HepG2 (cell line): ENCODE data around the gene RHBDF2. TPM values are rescaled to one million over a fixed set of nuclear protein-coding genes. Genes with fewer than 3 reads are reported as not detected.

ENCODE experiments used
- ELF4 ChIP-seq: sonication (generic); formaldehyde crosslinking; IDR thresholded peaks from 2 replicates; pipeline ENCODE4 v1.5.0; 2020; ENCODE audit warnings: missing genetic modification reagents, mild to moderate bottlenecking, moderate library complexity, borderline replicate concordance
- GFI1 ChIP-seq: sonication (generic); formaldehyde crosslinking; IDR thresholded peaks from 2 replicates; pipeline ENCODE4 v1.5.0; 2020; ENCODE audit warnings: missing genetic modification reagents, mild to moderate bottlenecking, borderline replicate concordance
- MBD4 ChIP-seq: IDR thresholded peaks from 2 replicates; pipeline ENCODE4 v1.6.1; 2012; ENCODE audit warnings: low read length, inconsistent platforms, borderline replicate concordance
- NR2F6 ChIP-seq, 2 experiments: IDR thresholded peaks; 2 replicates each; pipeline ENCODE4 v1.6.1; 2016; ENCODE audit warnings: antibody characterized with exemption in 1 of 2, mild to moderate bottlenecking in 1 of 2
- REPIN1 ChIP-seq: sonication (generic); formaldehyde crosslinking; IDR thresholded peaks from 2 replicates; pipeline ENCODE4 v1.8.0; 2022; ENCODE audit warnings: missing genetic modification reagents, low read depth, mild to moderate bottlenecking, borderline replicate concordance
- ZBTB42 ChIP-seq: sonication (generic); formaldehyde crosslinking; IDR thresholded peaks from 2 replicates; pipeline ENCODE4 v1.5.0; 2020; ENCODE audit warnings: mild to moderate bottlenecking, missing genetic modification reagents
- ZC3H4 ChIP-seq: sonication (generic); formaldehyde crosslinking; IDR thresholded peaks from 2 replicates; pipeline ENCODE4 v1.4.0; 2020; ENCODE audit warnings: missing genetic modification reagents, borderline replicate concordance
- ZFY ChIP-seq: sonication (generic); formaldehyde crosslinking; IDR thresholded peaks from 2 replicates; pipeline ENCODE4 v1.4.0; 2020; ENCODE audit warnings: missing genetic modification reagents
- ZMYM3 ChIP-seq: sonication (generic); formaldehyde crosslinking; IDR thresholded peaks from 2 replicates; pipeline ENCODE4 v1.5.1; 2020; ENCODE audit warnings: mild to moderate bottlenecking, missing genetic modification reagents
- ZMYM4 ChIP-seq: sonication (generic); formaldehyde crosslinking; IDR thresholded peaks from 2 replicates; pipeline ENCODE4 v1.8.1; 2023; ENCODE audit warnings: mild to moderate bottlenecking, missing genetic modification reagents
- ZNF101 ChIP-seq: sonication (generic); formaldehyde crosslinking; IDR thresholded peaks from 2 replicates; pipeline ENCODE4 v1.4.0; 2020; ENCODE audit warnings: mild to moderate bottlenecking, low read depth, missing genetic modification reagents, borderline replicate concordance
- ZNF230 ChIP-seq: sonication (generic); formaldehyde crosslinking; IDR thresholded peaks from 2 replicates; pipeline ENCODE4 v1.4.0; 2020; ENCODE audit warnings: mild to moderate bottlenecking, missing genetic modification reagents
- ZNF24 ChIP-seq: fragments of 450-650 bp; IDR thresholded peaks from 2 replicates; pipeline ENCODE4 v1.6.1; 2017; ENCODE audit warnings: antibody characterized with exemption, mild to moderate bottlenecking
- ZNF431 ChIP-seq: sonication (generic); formaldehyde crosslinking; IDR thresholded peaks from 2 replicates; pipeline ENCODE4 v1.9.0; 2022; ENCODE audit warnings: missing genetic modification reagents, low read depth, mild to moderate bottlenecking, borderline replicate concordance
- ZNF543 ChIP-seq: sonication (generic); formaldehyde crosslinking; IDR thresholded peaks from 2 replicates; pipeline ENCODE4 v1.4.0; 2020; ENCODE audit warnings: mild to moderate bottlenecking, missing genetic modification reagents
- ZNF563 ChIP-seq: sonication (generic); formaldehyde crosslinking; IDR thresholded peaks from 2 replicates; pipeline ENCODE4 v1.8.0; 2022; ENCODE audit warnings: mild to moderate bottlenecking, moderate library complexity, missing genetic modification reagents
- ZNF781 ChIP-seq: sonication (generic); formaldehyde crosslinking; IDR thresholded peaks from 2 replicates; pipeline ENCODE4 v1.5.1; 2020; ENCODE audit warnings: borderline replicate concordance, mild to moderate bottlenecking, missing genetic modification reagents; ENCODE audit errors: not compliant biosample characterization
- polyA plus RNA-seq, 8 experiments: library from polyadenylated mRNA; depleted of rRNA in 3 of 8; stranded (reverse) in 7 of 8; unstranded in 1 of 8; fragments of >200 nt; fragmentation: Illumina TruSeq in 4 of 8; extraction: Trizol in 4 of 8; gene quantifications; 2 replicates each; pipeline versions ENCODE4 v1.2.1 to v1.2.3, GENCODE V29; 2011 to 2016; ENCODE audit warnings: low read depth in 4 of 8, missing spikeins in 1 of 8, mixed read lengths in 1 of 8; ENCODE audit not compliant: insufficient read depth in 1 of 8
- total RNA-seq, 5 experiments: library from RNA; depleted of rRNA; stranded (reverse); fragments of >200 nt; fragmentation: Illumina TruSeq; extraction: Trizol; gene quantifications; 2 replicates each; pipeline ENCODE4 v1.2.3, GENCODE V29; 2016; ENCODE audit warnings: low read depth in 1 of 5
- TF ChIP-seq, protein P1 (sequence below): sonication (generic); formaldehyde crosslinking; IDR thresholded peaks from 2 replicates; pipeline ENCODE4 v1.4.0; 2020; ENCODE audit warnings: mild to moderate bottlenecking, low read depth, missing genetic modification reagents
- TF ChIP-seq, protein P2 (sequence below): IDR thresholded peaks from 2 replicates; pipeline ENCODE4 v1.6.1; 2016
- TF ChIP-seq, protein P3 (sequence below): sonication (generic); formaldehyde crosslinking; IDR thresholded peaks from 2 replicates; pipeline ENCODE4 v1.8.1; 2023; ENCODE audit warnings: mild to moderate bottlenecking, moderate library complexity, missing genetic modification reagents

Gene RHBDF2
- total and polyA plus RNA-seq, 2 of the 13 experiments (the other 11 are each of a cell fraction or from before 2014, with no cell fraction given): 7.8 to 24.2 TPM

DNA sequence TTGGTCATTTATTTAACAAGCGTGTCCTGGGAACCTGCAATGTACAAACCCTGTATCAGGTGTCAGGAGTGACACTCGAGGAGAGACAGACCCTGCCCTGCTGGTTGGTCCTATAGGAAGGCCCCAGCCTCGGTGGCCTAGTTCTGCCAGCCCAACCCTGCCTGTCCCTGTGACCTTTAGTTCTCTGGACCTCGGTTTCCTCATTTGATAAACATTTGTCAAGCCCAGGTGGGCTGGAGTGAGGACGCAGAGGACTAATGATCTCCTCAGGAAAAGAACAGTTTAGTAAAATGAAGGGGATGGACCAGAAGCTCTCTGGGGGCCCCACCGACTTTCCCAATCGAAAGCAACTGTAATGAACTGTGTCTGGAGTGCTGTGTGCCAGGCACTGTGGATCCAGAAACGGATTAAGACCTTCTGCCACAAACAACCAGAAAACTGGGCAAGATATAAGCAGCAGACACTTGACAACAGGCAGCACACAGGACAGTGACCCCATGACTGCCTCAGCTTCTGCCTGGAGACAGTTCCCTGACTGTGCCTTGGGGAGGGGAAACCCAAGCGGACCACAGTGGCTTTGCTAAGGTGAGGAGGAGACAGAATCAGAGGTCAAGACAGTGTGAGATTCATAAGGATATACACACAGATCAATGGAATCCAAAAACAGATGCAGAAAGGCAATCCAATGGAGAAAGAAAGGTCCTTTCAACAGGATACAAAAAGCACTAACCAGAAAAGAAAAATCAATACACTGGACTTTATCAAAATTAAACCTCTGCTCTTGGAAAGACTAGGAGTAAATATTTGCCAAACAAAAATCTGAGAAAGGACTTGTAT is 47.4 kb upstream of the RHBDF2 start (continued):
- peak; percentile 71 for TF ChIP-seq ZFY (CRISPR knock-in tag)
- peak; percentile 67 for TF ChIP-seq ZNF781 (CRISPR knock-in tag)
- TF ChIP-seq REPIN1 (CRISPR knock-in tag): no peak
- TF ChIP-seq ZNF230 (CRISPR knock-in tag): peak; percentile 39; the same call in 1 of the 2 replicates
- TF ChIP-seq ZBTB42: no peak
- no peak for TF ChIP-seq ELF4 (CRISPR knock-in tag)
- no peak for TF ChIP-seq ZNF101
- TF ChIP-seq, protein P1, sequence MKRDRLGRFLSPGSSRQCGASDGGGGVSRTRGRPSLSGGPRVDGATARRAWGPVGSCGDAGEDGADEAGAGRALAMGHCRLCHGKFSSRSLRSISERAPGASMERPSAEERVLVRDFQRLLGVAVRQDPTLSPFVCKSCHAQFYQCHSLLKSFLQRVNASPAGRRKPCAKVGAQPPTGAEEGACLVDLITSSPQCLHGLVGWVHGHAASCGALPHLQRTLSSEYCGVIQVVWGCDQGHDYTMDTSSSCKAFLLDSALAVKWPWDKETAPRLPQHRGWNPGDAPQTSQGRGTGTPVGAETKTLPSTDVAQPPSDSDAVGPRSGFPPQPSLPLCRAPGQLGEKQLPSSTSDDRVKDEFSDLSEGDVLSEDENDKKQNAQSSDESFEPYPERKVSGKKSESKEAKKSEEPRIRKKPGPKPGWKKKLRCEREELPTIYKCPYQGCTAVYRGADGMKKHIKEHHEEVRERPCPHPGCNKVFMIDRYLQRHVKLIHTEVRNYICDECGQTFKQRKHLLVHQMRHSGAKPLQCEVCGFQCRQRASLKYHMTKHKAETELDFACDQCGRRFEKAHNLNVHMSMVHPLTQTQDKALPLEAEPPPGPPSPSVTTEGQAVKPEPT: 0 out of 2 replicates have a peak, but pooled peaks have one; percentile 59
- no peak for TF ChIP-seq ZC3H4 (CRISPR knock-in tag)
- TF ChIP-seq ZNF543: no peak
- peak; percentile 74; the same call in 1 of the 2 replicates for TF ChIP-seq ZMYM3 (CRISPR knock-in tag)
- no peak for TF ChIP-seq ZNF24
- no peak for TF ChIP-seq ZNF563 (CRISPR knock-in tag)
- 0 out of 2 replicates have a peak, but pooled peaks have one; percentile 33 for TF ChIP-seq ZNF431
- TF ChIP-seq GFI1: peak; percentile 43; the same call in 1 of the 2 replicates
- TF ChIP-seq, protein P2, sequence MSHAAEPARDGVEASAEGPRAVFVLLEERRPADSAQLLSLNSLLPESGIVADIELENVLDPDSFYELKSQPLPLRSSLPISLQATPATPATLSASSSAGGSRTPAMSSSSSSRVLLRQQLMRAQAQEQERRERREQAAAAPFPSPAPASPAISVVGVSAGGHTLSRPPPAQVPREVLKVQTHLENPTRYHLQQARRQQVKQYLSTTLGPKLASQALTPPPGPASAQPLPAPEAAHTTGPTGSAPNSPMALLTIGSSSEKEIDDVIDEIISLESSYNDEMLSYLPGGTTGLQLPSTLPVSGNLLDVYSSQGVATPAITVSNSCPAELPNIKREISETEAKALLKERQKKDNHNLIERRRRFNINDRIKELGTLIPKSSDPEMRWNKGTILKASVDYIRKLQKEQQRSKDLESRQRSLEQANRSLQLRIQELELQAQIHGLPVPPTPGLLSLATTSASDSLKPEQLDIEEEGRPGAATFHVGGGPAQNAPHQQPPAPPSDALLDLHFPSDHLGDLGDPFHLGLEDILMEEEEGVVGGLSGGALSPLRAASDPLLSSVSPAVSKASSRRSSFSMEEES (CRISPR knock-in tag): no peak
- TF ChIP-seq ZMYM4: 0 out of 2 replicates have a peak, but pooled peaks have one; percentile 35
- no peak for TF ChIP-seq MBD4
- TF ChIP-seq, protein P3, sequence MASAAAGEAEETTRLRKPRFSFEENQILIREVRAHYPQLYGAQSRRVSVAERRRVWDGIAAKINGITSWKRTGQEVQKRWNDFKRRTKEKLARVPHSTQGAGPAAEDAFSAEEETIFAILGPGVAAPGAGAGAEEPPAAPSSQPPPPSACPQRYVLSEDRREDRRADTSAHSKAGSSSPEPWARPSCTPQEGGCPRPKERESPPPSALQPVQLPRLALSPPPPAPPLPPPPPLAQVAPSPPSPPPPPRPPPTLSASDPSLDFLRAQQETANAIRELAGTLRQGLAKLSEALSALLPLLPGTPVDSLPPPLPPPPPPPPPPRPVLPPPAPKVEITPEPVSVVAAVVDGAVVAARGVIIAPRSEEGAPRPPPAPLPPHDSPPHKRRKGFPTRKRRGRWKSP (CRISPR knock-in tag): 0 out of 2 replicates have a peak, but pooled peaks have one; percentile 34
- peak; percentile 65 for TF ChIP-seq NR2F6 (IDR thresholded peaks at IDR 0.05)
- peak; percentile 64 for TF ChIP-seq NR2F6 (CRISPR knock-in tag; IDR thresholded peaks at IDR 0.05)
